HG03442 (cell line): ENCODE data around the gene PPP1R3F.

ENCODE experiments used
- ATAC-seq: cut with Tn5 transposase; IDR thresholded peaks from one replicate; pipeline ENCODE4 v1.9.1; 2021; ENCODE audit warnings: mild to moderate bottlenecking, moderate library complexity; ENCODE audit not compliant: unreplicated experiment

The PPP1R3F gene, protein sequence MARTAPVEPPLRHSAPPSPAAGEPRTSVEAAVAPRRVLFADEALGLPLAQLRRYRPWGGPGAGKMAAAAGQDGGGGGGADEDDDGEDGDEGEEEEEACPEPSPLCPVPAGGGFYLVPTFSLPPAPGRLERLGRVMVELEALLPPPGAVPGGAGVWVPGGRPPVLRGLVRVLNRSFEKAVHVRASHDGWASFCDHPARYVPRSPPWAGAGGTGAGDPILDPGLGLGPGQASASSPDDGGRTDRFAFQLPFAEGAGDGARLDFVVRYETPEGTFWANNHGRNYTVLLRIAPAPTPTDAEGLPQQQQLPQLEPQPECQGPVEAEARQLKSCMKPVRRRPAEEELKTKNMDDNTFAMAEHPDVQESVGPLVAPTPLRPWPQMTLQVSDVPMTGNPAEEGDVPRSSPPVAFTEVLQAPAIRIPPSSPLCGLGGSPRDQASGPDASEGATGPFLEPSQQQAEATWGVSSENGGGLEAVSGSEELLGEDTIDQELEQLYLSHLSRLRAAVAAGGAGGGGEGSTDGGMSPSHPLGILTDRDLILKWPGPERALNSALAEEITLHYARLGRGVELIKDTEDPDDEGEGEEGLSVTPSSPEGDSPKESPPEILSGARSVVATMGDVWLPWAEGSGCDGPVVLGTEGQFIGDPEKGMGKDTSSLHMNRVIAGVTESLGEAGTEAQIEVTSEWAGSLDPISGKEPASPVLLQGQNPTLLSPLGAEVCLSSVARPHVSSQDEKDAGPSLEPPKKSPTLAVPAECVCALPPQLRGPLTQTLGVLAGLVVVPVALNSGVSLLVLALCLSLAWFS

DNA sequence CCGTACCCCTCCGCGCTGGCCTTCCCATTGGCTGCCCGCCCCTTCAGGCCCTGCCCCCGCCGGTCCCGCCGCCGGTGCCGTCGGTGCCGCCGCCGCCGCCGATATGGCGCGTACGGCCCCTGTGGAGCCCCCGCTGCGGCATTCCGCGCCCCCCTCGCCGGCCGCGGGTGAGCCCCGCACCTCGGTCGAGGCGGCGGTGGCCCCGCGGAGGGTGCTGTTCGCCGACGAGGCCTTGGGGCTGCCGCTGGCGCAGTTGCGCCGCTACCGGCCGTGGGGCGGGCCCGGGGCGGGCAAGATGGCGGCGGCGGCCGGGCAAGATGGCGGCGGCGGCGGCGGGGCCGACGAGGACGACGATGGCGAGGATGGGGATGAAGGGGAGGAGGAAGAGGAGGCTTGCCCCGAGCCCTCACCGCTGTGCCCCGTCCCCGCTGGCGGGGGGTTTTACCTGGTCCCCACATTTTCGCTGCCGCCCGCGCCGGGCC lies at the start of gene PPP1R3F:
Gene PPP1R3F, plus strand, starts transcription at position 27 of the 482 bp plus-strand sequence. Its CDS starts 77 bp downstream, at position 104.
- ATAC-seq = peak; percentile 15

DNA sequence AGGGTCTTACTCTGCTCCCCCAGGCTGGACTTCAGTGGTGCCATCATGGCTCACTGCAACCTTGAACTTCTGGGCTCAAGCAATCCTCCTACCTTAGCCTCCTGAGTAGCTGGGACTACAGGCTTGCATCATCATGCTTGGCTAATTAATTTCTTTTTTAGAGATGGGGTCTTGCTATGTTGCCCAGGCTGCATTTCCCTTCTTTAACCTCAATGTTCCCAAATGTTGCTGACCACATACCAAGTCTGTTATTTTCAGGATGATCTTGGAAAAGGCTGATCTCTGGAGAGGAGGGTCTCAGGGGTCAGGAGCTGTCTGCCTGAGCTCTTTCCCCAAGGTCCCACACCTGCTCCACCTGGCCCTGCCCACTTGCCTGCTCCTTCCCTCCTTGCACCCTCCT lies 49.5 kb upstream of the PPP1R3F start:
- no peak for ATAC-seq

DNA sequence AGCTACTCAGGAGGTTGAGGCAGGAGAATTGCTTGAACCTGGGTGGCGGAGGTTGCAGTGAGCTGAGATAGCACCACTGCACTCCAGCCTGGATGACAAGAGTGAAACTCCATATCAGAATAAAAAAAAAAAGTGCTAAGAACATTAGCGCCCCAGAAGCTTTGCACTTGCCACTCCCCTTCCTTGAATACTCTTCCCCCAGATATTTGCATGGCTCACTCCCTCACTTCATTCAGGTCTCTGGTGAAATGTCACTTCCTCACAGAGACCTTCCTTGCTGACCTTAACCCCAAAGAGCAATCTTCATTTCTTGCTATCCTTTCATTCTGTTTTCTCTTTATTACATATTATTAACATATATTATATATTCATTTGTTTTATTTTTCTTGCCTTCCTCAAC lies 47.7 kb upstream of the PPP1R3F start:
- ATAC-seq = no peak

DNA sequence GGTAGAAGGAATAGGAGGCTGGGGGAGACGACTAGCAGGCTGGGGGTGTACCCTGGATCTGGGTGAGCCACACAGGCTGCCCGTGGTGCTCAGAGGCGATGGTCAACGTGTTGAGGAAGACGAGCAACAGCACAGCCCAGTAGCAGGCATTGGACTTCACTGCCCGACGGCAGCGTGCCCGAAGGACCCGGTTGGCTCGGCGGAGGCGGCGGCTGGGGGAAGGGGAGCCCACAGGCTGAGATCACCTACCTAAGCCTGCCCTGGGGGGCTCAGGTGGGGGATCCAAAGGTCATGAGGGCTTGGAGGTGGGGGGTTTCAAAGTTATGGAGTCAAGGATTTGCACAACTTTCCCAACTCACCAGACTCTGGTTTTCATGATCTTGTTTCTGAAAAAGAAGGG lies 43.7 kb upstream of the PPP1R3F start:
- no peak for ATAC-seq

DNA sequence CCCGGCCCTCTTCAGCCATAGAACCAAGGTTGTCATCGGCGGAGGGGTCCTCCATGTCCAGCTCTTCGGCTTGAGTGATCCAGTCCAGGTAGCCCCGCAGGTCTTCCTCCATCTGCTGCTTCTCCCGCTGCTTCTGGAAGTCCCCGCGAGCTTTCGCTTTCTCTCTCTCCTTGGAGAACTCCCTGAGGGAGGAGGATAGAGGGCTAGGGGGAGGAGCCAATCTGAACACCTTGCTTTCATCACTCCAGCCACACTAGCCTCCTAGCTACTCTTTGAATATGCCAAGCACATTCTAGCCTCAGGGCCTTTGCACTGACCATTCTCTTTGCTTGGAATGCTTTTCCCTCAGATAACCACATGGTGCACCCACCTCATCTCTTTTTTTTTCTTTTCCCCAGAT lies 42.6 kb upstream of the PPP1R3F start:
- no peak for ATAC-seq

DNA sequence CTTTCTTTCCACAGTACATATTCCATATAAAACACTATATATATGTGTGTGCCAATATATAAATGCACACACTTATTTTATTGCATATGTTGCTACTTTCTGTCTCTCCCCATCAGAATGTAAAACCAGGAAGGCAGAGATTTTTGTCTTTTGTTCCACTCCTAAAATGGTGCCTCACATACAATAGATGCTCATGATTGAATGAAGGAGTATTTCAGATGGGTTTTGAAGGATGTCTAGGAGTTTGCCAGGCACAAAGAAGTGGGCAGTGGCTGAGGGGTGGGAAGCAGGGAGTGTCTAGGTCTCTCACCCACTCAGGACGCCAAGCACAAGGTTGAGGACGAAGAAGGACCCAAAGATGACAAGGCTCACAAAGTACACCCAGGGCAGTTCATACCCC lies 41.9 kb upstream of the PPP1R3F start:
- ATAC-seq = no peak

DNA sequence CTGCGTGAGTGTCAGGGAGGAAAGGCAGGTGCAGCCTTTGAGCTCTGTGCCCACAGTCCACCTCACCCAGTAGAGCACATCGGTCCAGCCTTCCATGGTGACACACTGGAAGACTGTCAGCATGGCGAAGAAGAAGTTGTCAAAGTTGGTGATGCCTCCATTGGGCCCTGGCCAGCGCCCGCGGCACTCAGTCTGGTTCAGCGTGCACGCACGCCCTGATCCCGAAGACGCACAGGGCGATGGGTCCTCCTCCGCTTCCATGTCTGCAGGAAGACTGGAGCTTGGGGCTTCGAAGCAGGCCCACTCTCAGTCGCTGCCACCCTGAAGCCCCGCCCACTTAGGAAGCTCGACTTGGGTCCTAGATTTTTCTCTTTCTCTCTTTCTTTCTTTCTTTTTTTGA lies 41.4 kb upstream of the PPP1R3F start:
- ATAC-seq = no peak

DNA sequence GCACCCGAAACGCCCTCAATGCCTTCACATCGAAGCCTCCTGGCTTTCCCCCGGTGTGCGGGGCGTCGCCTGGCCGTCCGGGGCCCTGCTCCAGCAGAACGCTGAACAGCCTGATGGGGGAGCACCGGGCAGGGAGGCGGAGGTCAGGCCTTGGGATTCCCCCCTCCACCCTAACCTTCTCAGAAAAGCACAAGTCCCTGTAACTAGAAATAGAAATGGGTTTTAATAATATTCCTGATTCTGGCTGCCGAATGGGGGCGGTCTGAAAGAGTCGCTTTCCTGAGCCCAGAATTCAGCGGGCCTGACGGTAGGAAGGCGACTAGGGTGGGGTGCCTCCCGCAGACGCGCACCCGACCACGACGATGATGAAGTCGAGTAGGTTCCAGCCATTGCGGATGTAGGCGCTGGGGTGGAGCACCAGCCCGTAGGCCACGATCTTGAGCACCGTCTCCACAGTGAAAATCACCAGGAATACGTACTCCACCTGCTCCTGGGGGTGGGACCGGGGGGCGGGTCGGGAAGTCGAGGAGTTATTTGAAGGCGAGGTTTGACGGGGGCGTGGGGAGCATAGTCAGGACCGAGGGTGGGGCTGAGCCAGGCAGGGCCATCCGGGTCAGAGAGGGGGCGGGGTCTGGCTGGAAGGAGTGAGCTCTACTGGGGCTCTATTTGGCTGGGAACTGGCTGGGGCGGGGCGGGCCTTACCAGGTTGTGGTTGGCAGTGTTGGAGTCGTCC lies 38.9 kb upstream of the PPP1R3F start:
- peak; percentile 58 for ATAC-seq

DNA sequence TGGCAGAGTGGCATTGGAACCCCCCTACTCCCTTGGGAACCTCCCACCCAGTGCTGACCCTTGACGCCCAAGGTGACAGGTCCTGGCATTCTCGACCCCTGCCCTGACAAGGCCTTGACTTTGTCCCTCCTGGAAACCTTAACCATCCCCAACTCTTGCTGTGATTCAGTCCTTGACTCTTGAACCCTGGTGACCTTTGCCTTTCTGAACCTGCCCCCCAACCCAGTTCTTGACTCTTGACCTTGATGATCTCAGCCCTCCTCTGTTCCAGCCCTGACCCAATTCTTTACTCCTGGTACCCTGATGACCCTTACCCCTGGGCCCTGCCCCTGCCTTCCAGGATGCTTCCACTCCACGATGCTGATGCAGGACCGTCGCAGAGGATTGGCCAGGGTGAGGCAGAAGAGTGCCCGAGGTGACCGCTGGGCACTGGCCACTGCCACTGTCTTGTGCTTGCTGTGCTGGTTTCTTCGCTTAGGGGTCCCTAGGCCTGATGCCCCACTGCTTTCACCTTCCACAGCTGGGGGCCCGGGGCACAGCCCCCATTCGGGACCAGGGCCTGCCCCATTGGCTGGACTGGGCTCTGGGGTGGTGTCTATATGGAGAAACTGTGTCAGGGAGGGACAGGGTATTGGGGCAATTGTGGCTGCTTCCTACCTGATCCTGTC lies 38.1 kb upstream of the PPP1R3F start:
- no peak for ATAC-seq

DNA sequence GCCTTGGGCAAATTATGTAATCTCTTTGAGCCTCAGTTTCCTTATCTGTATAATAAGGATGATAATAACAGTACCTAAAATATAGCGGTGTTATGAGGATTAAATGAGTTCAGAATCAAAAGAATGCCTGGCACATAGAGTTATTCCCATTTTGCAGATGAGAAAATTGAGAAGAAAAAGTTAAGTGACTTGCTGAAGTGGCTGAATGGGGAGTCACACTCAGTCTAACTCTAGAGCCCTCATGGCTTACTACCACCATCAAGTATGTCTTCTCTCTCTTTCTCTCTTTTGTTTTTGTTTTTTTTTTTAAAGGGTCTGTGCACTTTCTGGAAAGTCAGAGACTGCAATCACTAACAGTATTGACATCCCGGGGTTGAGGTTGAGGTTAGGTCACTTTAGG lies 37.1 kb upstream of the PPP1R3F start:
- no peak for ATAC-seq

DNA sequence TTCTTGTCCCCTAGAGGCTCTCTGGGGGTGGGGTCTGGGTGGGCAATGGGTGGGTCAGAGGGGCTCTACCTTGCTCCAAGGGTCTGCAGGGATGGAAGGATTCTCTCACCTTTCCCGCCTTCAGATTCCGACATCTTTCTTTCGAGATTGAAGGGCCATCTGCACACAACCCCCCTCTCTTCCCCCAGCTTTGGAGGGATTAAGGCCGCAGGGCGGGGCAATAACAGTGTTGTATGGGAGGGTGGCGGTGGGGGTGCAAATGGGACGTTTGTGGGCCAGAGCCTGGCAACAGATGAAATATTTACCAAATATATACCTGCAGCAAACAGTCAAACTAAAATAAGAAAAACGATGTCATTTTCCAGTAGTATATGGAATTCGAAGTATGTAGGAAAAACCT lies 36.4 kb upstream of the PPP1R3F start, which contains the start of gene CACNA1F:
Gene CACNA1F, minus strand, starts transcription at position 165 of the 400 bp plus-strand sequence. Its CDS starts 31 bp downstream, at position 134.
- no peak for ATAC-seq

DNA sequence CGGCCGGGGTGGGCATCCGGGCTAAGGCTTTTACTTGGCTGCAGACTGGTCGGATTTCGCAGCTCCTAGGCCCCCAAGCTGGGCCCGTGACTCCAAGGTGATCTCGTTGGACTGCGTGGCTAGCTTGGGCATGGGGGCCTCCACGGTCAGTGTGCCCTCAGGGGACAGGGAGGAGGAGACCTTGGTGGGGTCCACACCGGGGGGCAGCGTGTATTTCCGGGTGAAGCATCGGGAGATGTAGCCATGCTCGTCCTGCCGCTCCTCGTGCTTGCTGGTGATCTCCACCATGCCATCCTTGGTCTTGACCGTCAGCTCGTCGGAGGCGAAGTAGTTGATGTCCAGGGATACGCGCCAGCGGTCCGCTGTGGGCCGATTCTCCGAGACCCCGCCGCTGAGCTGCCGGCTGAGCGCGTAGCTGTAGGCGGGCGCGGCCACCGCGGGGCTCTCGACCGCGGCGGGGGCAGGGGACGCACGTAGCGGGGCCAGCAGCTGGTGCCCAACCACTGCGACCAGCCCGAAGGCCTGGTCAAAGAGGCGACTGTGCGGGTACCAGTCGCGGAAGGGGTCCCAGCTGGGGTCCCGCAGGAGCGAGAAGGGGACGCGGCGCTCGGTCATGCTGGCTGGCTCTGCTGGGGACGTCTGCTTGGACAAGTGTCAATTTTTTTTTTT lies 35.6 kb upstream of the PPP1R3F start:
- no peak for ATAC-seq

DNA sequence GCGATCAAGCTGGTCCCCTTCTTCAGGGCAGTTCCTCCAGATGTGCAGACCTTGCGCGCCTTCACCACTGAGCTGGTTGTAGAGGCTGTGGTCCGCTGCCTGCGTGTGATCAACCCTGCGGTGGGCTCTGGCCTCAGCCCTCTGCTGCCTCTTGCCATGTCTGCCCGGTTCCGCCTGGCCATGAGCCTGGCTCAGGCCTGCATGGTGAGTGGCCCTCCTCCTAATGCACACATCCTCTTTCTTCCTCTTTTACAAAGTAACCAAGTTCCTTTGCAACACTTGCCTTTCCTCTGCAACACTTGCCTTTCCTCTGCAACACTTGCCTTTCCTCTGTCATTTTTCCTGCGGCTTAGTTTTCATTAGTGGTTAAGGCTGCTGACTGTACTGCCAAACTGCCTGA lies 32.5 kb upstream of the PPP1R3F start:
- no peak for ATAC-seq

DNA sequence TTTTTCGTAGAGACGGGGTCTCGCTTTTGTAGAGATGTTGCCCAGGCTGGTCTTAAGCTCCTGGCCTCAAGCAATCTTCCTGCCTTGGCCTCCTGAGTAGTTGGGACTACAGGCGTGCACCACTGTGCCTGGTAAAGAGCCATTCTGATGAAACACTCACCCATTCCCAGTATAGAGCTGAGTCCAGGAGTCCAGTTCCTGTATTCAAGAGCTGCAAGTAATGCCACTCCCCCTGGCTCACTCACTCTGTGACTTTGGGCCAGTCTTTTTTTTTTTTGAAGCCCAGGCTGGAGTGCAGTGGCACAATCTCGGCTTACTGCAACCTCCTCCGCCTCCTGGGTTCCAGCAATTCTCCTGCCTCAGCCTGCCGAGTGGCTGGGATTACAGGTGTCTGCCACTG lies 30.9 kb upstream of the PPP1R3F start:
- no peak for ATAC-seq

DNA sequence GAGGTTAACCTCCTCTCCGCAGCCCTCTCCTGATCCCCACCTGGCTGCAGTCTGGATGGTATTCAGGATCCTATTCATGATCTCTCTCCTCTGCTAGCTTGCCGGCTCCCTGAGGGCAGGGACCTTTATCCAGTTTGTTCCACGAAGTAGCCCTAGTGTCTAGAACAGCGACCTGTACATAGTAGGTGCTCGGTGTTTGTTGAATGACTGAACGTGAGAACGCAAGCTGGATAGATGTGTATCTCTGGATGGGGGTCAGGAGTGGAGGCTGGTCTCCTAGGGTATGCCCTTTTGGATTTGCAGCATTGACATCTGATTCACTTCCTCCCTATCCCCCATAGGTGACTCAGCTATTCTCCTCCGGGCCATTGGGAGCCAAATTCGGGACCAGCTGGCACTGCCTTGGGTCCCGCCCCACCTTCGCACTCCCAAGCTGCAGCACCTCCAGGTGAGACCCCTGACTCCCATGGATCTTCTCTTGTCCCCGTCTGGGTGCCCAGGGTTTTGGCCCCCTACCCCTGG lies 27.0 kb upstream of the PPP1R3F start:
- no peak for ATAC-seq

DNA sequence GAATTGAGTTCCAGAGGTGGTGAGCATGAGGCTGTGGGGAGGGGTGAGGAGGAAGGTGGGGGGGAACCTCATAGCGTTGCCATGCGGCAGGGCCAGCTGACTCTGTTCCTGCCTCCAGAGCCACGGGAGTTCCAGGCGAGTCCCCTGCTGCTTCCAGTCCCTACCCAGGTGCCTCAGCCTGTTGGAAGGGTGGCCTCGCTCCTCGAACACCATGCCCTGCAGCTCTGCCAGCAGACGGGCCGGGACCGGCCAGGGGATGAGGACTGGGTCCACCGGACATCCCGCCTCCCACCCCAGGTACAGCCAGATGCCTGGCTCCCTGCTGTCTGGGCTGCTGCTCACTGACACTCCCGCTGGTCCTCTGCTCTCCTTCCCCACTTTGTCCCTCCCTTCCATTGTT lies 26.4 kb upstream of the PPP1R3F start:
- ATAC-seq = no peak

DNA sequence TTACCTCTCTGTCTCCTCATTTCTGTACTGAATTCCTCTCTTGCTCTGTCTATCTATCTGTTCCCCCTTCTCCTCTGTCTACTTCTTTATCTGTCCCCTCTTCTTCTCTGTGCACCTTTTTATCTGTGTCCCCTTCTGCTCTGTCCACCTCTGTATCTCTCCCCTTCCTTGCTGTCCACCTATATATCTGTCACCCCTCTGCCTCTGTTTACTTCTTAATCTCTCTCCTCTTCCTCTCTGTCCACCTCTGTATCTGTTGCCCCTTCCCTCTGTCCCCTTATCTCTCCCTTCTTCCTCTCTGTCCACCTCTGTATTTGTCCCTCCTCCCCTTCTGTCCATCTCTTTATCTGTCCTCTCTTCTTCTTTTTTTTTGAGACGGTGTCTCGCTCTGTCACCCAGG lies 25.4 kb upstream of the PPP1R3F start:
- ATAC-seq = no peak

DNA sequence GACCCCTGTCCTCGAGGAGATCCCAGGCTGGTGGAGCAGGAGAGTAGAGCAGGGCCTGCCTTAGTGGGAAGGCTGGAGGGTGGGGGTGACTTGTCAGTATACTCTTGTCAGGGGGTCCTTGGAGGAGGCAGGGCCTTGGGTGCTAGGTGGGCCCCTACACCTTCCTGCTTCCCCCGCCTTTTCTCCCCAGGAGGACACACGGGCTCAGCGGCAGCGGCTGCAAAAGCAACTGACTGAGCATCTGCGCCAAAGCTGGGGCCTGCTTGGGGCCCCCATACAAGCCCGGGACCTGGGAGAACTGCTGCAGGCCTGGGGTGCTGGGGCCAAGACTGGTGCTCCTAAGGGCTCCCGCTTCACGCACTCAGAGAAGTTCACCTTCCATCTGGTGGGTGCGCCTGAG lies 23.1 kb upstream of the PPP1R3F start:
- no peak for ATAC-seq

DNA sequence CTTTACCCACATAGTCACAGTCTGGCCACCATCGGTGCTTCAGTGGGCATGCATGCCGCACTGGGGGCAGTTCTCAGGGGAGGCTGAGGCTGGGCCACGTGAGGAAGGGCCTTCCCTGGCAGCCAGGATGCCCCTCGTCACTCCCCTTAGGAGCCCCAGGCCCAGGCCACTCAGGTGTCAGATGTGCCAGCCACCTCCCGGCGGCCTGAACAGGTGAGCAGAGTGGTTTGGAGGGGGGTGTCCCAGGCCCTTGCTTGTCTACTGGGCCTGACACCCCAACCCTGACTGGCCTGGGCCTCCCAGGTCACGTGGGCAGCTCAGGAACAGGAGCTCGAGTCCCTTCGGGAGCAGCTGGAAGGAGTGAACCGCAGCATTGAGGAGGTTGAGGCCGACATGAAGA lies 22.2 kb upstream of the PPP1R3F start:
- ATAC-seq = no peak
